Progenitor cell of endocrine pancreas (in vitro differentiated cells): ENCODE results near the gene RHOA. TPM values are rescaled to one million over a fixed set of nuclear protein-coding genes. Genes with fewer than 3 reads are reported as not detected.

Experiments
- DNase-seq: peaks from one replicate; pipeline ENCODE4 v3.0.0; 2021; ENCODE audit warnings: low spot score; ENCODE audit not compliant: unreplicated experiment
- H3K27ac Mint-ChIP-seq: 2 replicates; pipeline ENCODE4 v1.8.0; 2021; ENCODE audit warnings: mild to moderate bottlenecking, moderate library complexity, mixed read lengths
- H3K27me3 Mint-ChIP-seq: 2 replicates; pipeline ENCODE4 v1.8.0; 2021; ENCODE audit warnings: mixed read lengths
- H3K36me3 Mint-ChIP-seq: 2 replicates; pipeline ENCODE4 v1.8.0; 2022; ENCODE audit warnings: mixed read lengths; ENCODE audit not compliant: insufficient read depth
- H3K4me1 Mint-ChIP-seq: 2 replicates; pipeline ENCODE4 v1.8.0; 2021; ENCODE audit warnings: low read depth, mixed read lengths
- H3K4me3 Mint-ChIP-seq: 2 replicates; pipeline ENCODE4 v1.8.0; 2021; ENCODE audit warnings: low read depth, mild to moderate bottlenecking, moderate library complexity, mixed read lengths
- H3K9me3 Mint-ChIP-seq: 2 replicates; pipeline ENCODE4 v1.8.0; 2021; ENCODE audit warnings: low read depth, mixed read lengths
- total RNA-seq: library from RNA; stranded (reverse); gene quantifications from 2 replicates; pipeline ENCODE4 v1.2.1, GENCODE V29; 2021
- TF ChIP-seq, protein P1 (sequence below): fragments of 200-600 bp; sonication (generic); IDR thresholded peaks from one replicate; pipeline ENCODE4 v1.5.0; 2021; ENCODE audit warnings: antibody characterized with exemption, mild to moderate bottlenecking; ENCODE audit not compliant: unreplicated experiment

RHOA gene
- total RNA-seq, 1 donor from 2014 or later, result 301 TPM

DNA sequence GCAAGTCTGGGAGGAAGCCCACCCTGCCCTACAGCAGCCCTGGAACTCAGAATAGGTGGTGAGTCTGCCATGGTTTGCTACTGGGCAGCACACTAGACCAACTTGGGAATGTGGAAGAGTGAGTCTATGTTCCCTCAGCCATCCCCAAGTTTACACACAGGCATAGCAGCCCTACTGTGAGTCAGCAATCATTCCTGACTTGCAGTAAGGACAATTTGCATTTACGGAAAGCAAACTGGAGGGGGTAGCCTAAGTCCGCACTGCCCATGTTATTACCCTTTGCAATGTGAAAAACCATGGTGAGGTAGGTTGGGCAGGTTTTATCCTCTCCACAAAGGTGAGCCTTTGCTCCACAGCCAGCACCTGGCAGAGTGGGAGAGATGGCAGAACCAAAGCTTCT, 5.1 kb upstream of the RHOA start:
- Mint-ChIP-seq H3K4me1 (peaks cover 10% of the 10 kb centered on the region), H3K9me3 (no peaks in the 10 kb centered on the region), H3K27me3 (no peaks in the 10 kb centered on the region), H3K27ac (no peak overlapping the region), H3K36me3 (no peaks in the 10 kb centered on the region), H3K4me3 (no peak overlapping the region)
- TF ChIP-seq, protein P1, sequence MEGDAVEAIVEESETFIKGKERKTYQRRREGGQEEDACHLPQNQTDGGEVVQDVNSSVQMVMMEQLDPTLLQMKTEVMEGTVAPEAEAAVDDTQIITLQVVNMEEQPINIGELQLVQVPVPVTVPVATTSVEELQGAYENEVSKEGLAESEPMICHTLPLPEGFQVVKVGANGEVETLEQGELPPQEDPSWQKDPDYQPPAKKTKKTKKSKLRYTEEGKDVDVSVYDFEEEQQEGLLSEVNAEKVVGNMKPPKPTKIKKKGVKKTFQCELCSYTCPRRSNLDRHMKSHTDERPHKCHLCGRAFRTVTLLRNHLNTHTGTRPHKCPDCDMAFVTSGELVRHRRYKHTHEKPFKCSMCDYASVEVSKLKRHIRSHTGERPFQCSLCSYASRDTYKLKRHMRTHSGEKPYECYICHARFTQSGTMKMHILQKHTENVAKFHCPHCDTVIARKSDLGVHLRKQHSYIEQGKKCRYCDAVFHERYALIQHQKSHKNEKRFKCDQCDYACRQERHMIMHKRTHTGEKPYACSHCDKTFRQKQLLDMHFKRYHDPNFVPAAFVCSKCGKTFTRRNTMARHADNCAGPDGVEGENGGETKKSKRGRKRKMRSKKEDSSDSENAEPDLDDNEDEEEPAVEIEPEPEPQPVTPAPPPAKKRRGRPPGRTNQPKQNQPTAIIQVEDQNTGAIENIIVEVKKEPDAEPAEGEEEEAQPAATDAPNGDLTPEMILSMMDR, result no peak
- DNase-seq, result no peak

DNA sequence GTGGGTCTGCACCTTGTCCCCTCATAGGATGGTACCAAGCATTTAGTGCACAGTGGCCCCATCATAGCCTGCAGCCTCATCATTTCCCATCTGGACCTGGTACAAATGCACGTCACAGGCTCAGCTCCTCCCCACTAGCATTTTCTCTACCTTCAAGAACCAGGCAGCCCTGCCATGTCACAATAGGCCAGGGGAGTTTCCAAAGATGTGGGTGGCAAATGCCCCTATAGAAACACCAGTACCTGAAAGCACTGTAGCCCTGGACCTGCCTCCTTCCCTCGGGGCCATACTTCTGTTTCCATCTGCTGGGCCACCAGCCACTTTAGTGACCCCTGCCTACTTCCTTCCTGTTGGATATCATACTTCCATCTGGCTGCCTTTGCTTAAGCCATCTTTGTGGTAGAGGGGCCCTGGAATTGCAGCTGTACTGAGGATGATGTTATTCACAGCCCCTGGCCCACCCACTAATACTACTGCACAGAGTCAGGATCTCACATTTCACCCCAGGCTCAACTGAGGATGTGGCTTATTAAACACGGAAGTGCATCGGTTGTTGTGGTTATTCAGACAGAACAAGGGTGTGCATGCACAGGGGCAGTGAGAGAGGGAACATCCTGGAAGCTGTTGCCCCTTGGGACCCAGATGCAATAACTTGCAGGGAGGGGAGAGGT, 4.3 kb upstream of the RHOA start:
- peaks cover 7% of the 10 kb centered on the region for H3K4me1 Mint-ChIP-seq
- H3K9me3 Mint-ChIP-seq, result no peaks in the 10 kb centered on the region
- H3K4me3 Mint-ChIP-seq, result no peak overlapping the region
- H3K27ac Mint-ChIP-seq, result no peak overlapping the region
- TF ChIP-seq, protein P1, result no peak
- no peaks in the 10 kb centered on the region for H3K27me3 Mint-ChIP-seq
- DNase-seq, result no peak
- no peaks in the 10 kb centered on the region for H3K36me3 Mint-ChIP-seq

DNA sequence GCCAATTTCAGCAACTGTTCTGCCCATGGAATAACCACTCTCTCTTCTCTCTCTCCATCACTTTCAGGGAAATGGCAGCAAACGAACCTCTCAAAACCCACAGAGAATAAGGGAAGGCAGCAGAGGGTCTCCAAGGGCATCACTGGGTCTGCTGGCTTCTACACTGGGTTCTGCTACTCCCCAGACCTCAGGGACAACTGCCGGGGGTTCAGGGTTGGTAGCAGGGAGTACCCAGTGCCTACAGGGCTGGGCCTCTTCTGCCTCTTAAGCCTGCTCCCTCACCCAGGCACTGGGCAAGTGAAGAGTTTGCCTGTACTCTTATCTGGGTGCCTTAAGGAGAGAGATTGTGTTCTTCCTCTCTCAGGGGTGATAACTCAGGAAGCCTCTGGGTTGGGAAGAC, 3.0 kb upstream of the RHOA start:
- Mint-ChIP-seq H3K4me3 (no peak overlapping the region), H3K27me3 (no peaks in the 10 kb centered on the region), H3K36me3 (no peaks in the 10 kb centered on the region), H3K4me1 (peaks cover 16% of the 10 kb centered on the region), H3K9me3 (no peaks in the 10 kb centered on the region), H3K27ac (no peak overlapping the region)
- TF ChIP-seq, protein P1, result no peak
- DNase-seq, result no peak

DNA sequence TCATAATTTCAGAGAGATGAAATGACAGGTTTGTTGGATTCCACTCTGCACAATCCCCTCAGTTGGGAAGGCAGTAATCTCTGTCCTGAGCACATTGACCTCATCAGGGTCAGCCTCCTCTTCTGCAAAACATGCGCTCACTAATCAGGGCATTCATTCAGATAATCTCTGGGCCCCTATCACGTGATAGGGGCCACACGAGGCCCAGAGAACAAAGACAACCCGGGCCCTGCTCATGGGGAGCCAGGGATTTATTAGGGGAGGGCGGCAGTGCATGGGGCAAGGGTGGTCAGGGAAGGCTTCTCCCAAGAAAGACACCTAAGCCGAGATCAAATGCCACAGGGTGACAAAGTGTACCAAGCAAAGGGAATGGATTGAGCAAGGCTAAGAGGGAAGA, 1.6 kb upstream of the RHOA start:
- Mint-ChIP-seq H3K4me3 (peak overlapping the region; percentile 87), H3K36me3 (no peaks in the 10 kb centered on the region), H3K27me3 (no peaks in the 10 kb centered on the region), H3K4me1 (peaks cover 20% of the 10 kb centered on the region), H3K27ac (peak overlapping the region; percentile 96), H3K9me3 (no peaks in the 10 kb centered on the region)
- no peak for DNase-seq
- TF ChIP-seq, protein P1, result no peak

DNA sequence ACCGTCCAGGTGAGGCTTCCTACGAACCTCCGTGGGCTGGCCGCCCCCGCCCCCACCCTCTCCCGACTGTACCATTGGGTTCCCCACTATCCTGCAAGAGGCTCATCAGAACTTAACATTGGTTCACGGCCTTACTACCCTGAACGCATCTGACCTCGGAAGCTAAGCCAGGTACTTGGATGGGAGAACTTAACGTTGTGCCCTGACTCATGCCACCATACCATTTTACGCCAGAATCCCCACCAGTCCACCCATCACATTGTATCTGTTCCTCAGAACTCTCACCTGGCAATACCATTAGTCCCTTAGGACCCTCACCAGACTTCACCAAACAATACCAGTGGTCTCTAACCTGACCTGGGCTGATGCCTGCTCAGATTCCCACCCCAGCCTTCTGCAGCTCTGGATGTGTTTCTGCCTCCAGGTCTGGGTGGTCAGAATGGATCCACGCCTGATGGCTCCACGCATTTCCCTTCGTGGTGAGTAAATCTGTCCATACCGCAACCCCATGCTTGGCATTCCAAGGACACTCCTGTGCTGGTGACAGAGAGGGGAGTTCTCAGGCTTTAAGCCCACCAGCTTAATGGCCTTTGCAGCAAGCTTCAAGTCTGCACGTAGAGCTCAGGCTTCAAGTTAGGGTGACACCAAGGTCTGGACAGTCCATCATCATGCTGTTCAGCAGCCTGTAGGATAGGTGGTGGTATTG, 1.0 kb upstream of the RHOA start:
- peak overlapping the region; percentile 96 for H3K27ac Mint-ChIP-seq
- H3K4me1 Mint-ChIP-seq, result peaks cover 21% of the 10 kb centered on the region

More for the DNA sequence above, 1.0 kb upstream of the RHOA start:
- no peak for DNase-seq
- Mint-ChIP-seq H3K4me3 (peak overlapping the region; percentile 87), H3K36me3 (no peaks in the 10 kb centered on the region), H3K9me3 (no peaks in the 10 kb centered on the region), H3K27me3 (no peaks in the 10 kb centered on the region)
- TF ChIP-seq, protein P1, result no peak
